Lower leg skin (tissue), 4 donors: ENCODE measurements around the gene C8G. TPM values are rescaled to one million over a fixed set of nuclear protein-coding genes. Genes with fewer than 3 reads are reported as not detected.

Experiments used
- DNase-seq, 2 donors: peaks; one replicate each; pipeline ENCODE4 v3.0.0-alpha.2; 2019; ENCODE audit warnings: low spot score in 2 of 2
- H3K4me3 ChIP-seq: fragments of 200-600 bp; sonication (generic); 2 replicates; pipeline ENCODE4 v1.5.1; 2017; ENCODE audit warnings: mild to moderate bottlenecking, low read depth; ENCODE audit not compliant: poor library complexity, severe bottlenecking
- CTCF ChIP-seq, 3 donors: fragments of 450-650 bp; IDR thresholded peaks; one replicate each; pipeline ENCODE4 v1.5.1; 2016; ENCODE audit warnings: antibody characterized with exemption in 3 of 3, mild to moderate bottlenecking in 3 of 3, moderate library complexity in 2 of 3
- POLR2A ChIP-seq, 2 donors: fragments of 450-650 bp; IDR thresholded peaks; one replicate each; pipeline ENCODE4 v1.6.1; 2016 to 2017; ENCODE audit warnings: antibody characterized with exemption in 2 of 2, mild to moderate bottlenecking in 1 of 2, moderate library complexity in 1 of 2
- WGBS, 2 donors: methylation state at CpG; one replicate each; pipeline ENCODE4 v1.1.5; 2018; 5-methylcytosine and 5-hydroxymethylcytosine counted together
- intact Hi-C: fragments of 100-400 bp; cut with DNase I; formaldehyde crosslinking; loops from one replicate; pipeline ENCODE4 v1.15.0; 2023; ENCODE audit warnings: low total_unique reads
- total RNA-seq, 4 donors: library from RNA; depleted of rRNA; stranded (reverse); fragments of >200 nt; gene quantifications; one replicate each; pipeline ENCODE4 v1.1.0, GENCODE V29; 2016

Gene C8G
- total RNA-seq, 4 donors from 2014 or later: not detected

- TF ChIP-seq POLR2A (IDR thresholded peaks at IDR 0.05): no peak
- no peak for TF ChIP-seq CTCF (IDR thresholded peaks at IDR 0.05)
- H3K4me3 ChIP-seq: no peak overlapping the region
- 78 to 79% methylated on average over 20 to 25 of the region's 26 CpGs for WGBS, 2 donors
- DNase-seq: no peak
- intact Hi-C loops: no loop called here
Measured at GRCh38 chr9:136979769-136980587, 34.9 kb downstream of the C8G start.

- 83 to 89% methylated on average over 16 of the region's 16 CpGs for WGBS, 2 donors
- intact Hi-C loops: no loop called here
- no peak for DNase-seq
Measured at GRCh38 chr9:136980669-136981478, 35.8 kb downstream of the C8G start.

GRCh38 chr9:136981588-136982231 is 36.7 kb downstream of the C8G start:
- no peak for TF ChIP-seq POLR2A (IDR thresholded peaks at IDR 0.05)
- TF ChIP-seq CTCF (IDR thresholded peaks at IDR 0.05): no peak
- H3K4me3 ChIP-seq: no peak overlapping the region
- no peak for DNase-seq
- intact Hi-C loops: no loop called here
- WGBS, 2 donors: 78 to 82% methylated on average over 14 to 16 of the region's 17 CpGs

More at GRCh38 chr9:136980669-136981478, 35.8 kb downstream of the C8G start:
- no peak overlapping the region for H3K4me3 ChIP-seq
- no peak for TF ChIP-seq POLR2A (IDR thresholded peaks at IDR 0.05)
- no peak for TF ChIP-seq CTCF (IDR thresholded peaks at IDR 0.05)

GRCh38 chr9:136982232-136983051 is 37.4 kb downstream of the C8G start, which contains the start of gene LCNL1:
Gene LCNL1, plus strand, starts transcription at chr9:136982993. Its CDS starts 594 bp downstream, at chr9:136983587.
- WGBS, 2 donors: 60 to 71% methylated on average over 13 to 18 of the region's 18 CpGs
- intact Hi-C loops: no loop called here
- TF ChIP-seq POLR2A (IDR thresholded peaks at IDR 0.05) (no peak), CTCF (IDR thresholded peaks at IDR 0.05) (no peak)
- no peak for DNase-seq
- no peak within 1 kb of the TSS for H3K4me3 ChIP-seq

GRCh38 chr9:136983167-136983566 is 38.1 kb downstream of the C8G start:
- WGBS, 2 donors: 81 to 86% methylated on average over 7 to 9 of the region's 9 CpGs
- TF ChIP-seq POLR2A (IDR thresholded peaks at IDR 0.05): no peak
- TF ChIP-seq CTCF (IDR thresholded peaks at IDR 0.05): no peak
- intact Hi-C loops: no loop called here
- H3K4me3 ChIP-seq: no peak overlapping the region
- no peak for DNase-seq
